Measurements from ENCODE around the gene ROBO1.

Gene ROBO1

GRCh38 chr3:78569804-78570203, 1198.0 kb downstream of the ROBO1 start:
- H3K27me3 ChIP-seq: no peaks in the 10 kb centered on the region
- no peaks in the 10 kb centered on the region for H4K20me1 ChIP-seq
- no peak for TF ChIP-seq Cebpa-rat (IDR thresholded peaks at IDR 0.05)
- H3K9me3 ChIP-seq: no peaks in the 10 kb centered on the region; the same call in 1 of the 2 replicates
- H3K4me2 ChIP-seq: no peak overlapping the region
- no peak overlapping the region for H3K4me3 ChIP-seq
- H3K9ac ChIP-seq: no peak overlapping the region
- no peak overlapping the region for H3K27ac ChIP-seq
- H3K4me1 ChIP-seq: no peaks in the 10 kb centered on the region
- H3K36me3 ChIP-seq: no peaks in the 10 kb centered on the region

- Histone ChIP-seq H4K20me1 (no peaks in the 10 kb centered on the region), H3K4me3 (no peak overlapping the region), H3K27ac (no peak overlapping the region), H3K27me3 (no peaks in the 10 kb centered on the region), H3K4me1 (peaks cover 13% of the 10 kb centered on the region), H3K9me3 (no peaks in the 10 kb centered on the region; the same call in 1 of the 2 replicates), H3K9ac (no peak overlapping the region), H3K4me2 (no peak overlapping the region), H3K36me3 (no peaks in the 10 kb centered on the region)
- no peak for TF ChIP-seq Cebpa-rat (IDR thresholded peaks at IDR 0.05)
Observed at GRCh38 chr3:78565712-78566111, 1202.1 kb downstream of the ROBO1 start.

GRCh38 chr3:78562328-78562727, 1205.5 kb downstream of the ROBO1 start:
- Histone ChIP-seq H3K27ac (no peak overlapping the region), H3K36me3 (no peaks in the 10 kb centered on the region), H4K20me1 (no peaks in the 10 kb centered on the region), H3K4me2 (peak overlapping the region; percentile 28), H3K27me3 (no peaks in the 10 kb centered on the region), H3K4me1 (peaks cover 13% of the 10 kb centered on the region), H3K4me3 (no peak overlapping the region), H3K9ac (no peak overlapping the region), H3K9me3 (no peaks in the 10 kb centered on the region; the same call in 1 of the 2 replicates)
- no peak for TF ChIP-seq Cebpa-rat (IDR thresholded peaks at IDR 0.05)

Data from BLaER1 (cell line).